NT2/D1 (cell line): Measurements from ENCODE around the gene TGFA.

ENCODE experiments used
- SUZ12 ChIP-seq: IDR thresholded peaks from 2 replicates; pipeline ENCODE4 v1.6.1; 2011; ENCODE audit not compliant: insufficient read length, insufficient read depth; ENCODE audit errors: extremely low read depth
- YY1 ChIP-seq: IDR thresholded peaks from 2 replicates; pipeline ENCODE4 v1.6.1; 2011; ENCODE audit not compliant: insufficient read length, insufficient read depth
- ZNF274 ChIP-seq: IDR thresholded peaks from 2 replicates; pipeline ENCODE4 v1.6.1; 2011; ENCODE audit warnings: mild to moderate bottlenecking, low read depth, low read length

DNA sequence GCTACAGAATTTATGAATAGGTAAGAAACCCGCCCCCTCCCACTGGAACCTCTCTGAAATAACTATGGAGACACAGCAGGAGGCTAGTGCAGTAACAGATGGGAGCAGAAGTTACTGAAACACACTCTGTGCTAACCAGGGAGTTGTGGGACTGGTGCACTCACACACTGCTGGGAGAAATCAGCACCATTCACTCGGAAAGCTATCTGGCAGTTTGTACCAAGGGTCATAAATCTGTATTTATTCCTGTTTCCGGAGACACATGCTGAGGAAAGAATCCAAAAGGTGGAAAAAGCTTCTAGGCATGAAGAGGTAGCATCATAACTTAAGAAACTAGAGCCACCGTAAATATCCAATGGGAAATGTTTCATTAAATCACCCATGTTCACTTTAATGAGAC is 39.9 kb downstream of the TGFA start:
- no peak for TF ChIP-seq ZNF274
- no peak for TF ChIP-seq YY1
- TF ChIP-seq SUZ12: no peak
